22Rv1 (cell line): Measurements from ENCODE around the gene ANKDD1B.

Experiments used
- H3K27ac ChIP-seq: fragments of 450-650 bp; 2 replicates; pipeline ENCODE4 v1.5.1; 2017
- ZFX ChIP-seq: fragments of 450-650 bp; IDR thresholded peaks from 2 replicates; pipeline ENCODE4 v1.6.1; 2017; ENCODE audit warnings: antibody characterized with exemption, borderline replicate concordance
- TF ChIP-seq, protein P1 (sequence below): fragments of 450-650 bp; IDR thresholded peaks from 2 replicates; pipeline ENCODE4 v1.5.1; 2017; ENCODE audit warnings: mild to moderate bottlenecking

The ANKDD1B gene

DNA sequence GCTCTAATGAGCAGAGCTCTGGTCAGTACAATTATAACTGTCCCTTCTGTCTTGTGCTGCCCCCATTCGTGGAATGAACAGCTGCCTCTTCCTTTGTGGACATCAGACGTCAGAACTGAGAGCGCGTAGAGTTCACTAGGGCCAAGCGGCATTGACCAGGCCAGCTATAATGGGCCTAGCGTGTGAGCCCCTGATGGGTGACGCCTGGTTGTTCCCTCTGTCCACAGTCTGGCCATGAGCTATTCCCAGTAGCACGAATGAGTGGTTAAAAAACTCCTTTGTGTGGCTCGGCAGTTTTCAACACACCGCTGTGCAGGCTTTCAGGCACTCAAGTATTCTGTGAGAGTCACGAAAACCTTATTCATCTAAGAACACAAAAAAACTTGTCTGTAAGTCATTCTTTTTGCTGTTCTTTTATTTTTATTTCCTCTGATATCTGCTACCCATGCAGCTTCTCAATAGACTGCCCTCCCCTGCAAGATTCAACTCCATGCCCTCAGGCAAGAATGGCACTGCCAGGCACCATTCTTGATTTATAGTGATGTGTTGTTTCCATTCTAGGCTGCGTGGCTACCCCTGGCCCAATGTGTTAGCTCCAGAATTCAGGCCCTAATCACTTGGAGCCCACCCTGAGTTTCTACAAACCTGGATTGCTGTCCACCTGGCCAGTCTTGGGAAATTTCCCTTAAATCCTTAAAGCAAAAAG is 52.5 kb downstream of the ANKDD1B start:
- H3K27ac ChIP-seq, result no peak overlapping the region
- no peak for TF ChIP-seq ZFX
- TF ChIP-seq, protein P1, sequence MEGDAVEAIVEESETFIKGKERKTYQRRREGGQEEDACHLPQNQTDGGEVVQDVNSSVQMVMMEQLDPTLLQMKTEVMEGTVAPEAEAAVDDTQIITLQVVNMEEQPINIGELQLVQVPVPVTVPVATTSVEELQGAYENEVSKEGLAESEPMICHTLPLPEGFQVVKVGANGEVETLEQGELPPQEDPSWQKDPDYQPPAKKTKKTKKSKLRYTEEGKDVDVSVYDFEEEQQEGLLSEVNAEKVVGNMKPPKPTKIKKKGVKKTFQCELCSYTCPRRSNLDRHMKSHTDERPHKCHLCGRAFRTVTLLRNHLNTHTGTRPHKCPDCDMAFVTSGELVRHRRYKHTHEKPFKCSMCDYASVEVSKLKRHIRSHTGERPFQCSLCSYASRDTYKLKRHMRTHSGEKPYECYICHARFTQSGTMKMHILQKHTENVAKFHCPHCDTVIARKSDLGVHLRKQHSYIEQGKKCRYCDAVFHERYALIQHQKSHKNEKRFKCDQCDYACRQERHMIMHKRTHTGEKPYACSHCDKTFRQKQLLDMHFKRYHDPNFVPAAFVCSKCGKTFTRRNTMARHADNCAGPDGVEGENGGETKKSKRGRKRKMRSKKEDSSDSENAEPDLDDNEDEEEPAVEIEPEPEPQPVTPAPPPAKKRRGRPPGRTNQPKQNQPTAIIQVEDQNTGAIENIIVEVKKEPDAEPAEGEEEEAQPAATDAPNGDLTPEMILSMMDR, result no peak

DNA sequence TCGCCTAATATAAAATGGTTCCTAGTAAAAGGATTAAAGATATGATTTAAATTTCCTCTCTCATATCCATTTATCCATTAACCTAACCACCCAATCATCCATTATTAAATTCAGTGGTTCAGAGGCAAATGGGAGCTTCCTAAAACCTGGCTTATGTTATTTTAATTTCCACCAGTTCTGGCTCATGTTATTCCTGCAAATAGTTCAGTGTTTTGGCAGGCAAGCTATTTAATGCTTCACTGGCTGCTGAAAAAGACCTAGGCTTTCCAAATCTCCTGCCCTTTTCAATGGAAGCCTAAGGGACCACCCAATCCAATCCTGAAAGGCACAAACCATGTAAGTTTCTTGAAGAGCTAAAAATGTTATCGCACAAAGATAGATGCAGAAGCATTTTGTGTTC is 53.7 kb downstream of the ANKDD1B start:
- H3K27ac ChIP-seq, result no peak overlapping the region
- TF ChIP-seq, protein P1, result no peak
- TF ChIP-seq ZFX, result no peak

DNA sequence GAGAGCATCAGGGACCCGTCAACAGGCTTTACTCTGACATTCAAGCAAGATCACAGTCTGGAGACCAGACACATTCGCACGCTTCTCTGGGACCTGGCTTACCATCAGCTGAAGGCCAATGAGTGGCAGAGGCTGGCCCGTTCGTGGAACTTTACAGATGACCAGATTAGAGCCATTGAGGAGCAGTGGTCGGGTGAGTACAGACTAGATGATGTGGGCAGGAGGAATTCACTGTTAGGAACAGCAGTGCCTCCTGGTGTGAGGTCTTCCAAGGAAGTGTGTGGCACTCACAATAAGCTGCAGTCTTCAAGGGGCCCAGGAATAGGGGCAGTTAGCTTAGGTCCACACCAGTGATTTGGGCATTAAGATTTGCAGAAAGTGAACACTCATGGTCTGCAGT is 55.5 kb downstream of the ANKDD1B start:
- TF ChIP-seq, protein P1, result no peak
- TF ChIP-seq ZFX, result no peak
- H3K27ac ChIP-seq, result no peak overlapping the region

DNA sequence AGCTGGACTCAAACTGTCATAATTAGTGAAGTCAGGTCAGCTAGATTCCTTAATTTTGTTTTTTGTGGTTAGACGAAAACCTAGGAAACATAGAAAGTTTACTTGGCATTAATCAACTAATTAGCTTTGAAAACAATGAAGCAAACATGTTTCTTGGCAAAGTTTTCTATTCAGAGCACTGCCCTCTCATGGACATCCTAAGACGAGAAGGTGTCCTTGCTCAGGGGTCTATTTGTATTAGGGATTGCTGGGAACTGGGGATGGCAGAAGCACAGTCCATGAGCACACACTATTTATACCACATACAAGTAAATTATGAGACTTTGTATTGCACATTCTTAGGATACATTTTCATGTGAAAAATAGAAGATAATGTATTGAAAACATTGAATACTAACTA is 56.3 kb downstream of the ANKDD1B start:
- TF ChIP-seq, protein P1, result peak; percentile 25
- TF ChIP-seq ZFX, result no peak
- H3K27ac ChIP-seq, result no peak overlapping the region

DNA sequence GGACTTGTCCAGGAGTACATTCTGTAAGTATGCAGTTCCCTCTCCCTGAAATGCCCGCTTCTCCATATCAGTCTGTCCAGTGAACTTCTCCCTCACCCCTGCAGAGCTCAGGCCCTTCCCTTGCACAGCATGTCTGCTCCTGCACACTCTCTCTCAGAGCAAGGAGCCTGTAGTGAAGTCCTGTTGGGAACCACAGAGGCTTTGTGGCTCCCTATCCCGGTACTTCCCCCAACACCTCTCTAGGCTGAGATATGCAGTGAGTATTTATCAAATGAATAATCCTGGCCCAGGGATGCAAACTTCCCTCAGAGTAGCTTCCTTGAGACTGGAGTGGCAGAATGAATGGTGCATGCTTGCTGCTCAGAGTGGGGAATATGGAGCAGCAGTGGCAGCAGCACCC is 57.2 kb downstream of the ANKDD1B start:
- H3K27ac ChIP-seq, result no peak overlapping the region
- TF ChIP-seq, protein P1, result no peak
- TF ChIP-seq ZFX, result no peak

DNA sequence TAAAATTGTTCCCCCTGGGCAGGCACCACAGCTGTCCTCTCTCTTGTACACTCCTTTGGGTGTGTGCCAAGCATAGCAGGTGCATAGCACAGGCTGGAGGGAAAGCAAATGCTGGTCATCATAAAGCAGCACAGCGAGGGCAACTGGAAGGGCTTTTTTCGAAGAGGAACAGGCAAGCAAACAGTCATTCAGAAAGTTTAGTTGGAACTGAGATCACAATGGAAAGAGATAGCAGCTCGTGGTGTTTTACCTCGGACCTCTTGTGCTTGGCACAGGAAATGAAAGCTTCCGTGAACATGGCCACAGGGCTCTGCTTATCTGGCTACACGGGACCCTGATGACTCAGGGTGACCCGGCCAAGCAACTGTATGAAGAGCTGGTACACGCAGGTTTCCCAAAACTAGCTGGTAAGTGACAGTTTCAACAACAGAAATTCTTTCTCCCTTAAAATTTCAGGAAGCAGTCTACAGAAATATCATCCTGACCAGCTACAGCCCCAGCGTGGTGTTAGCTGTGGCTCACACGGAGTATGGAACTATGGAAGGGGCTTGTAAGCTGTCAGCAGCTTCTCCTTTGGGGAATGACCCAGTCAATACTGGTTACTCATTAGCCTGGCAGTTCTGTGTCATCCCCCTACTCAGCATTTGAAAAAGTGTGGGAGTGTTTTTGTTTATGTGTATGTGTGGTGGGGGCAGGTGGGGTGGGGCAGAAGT is 57.9 kb downstream of the ANKDD1B start:
- no peak overlapping the region for H3K27ac ChIP-seq
- TF ChIP-seq, protein P1, result no peak
- no peak for TF ChIP-seq ZFX

DNA sequence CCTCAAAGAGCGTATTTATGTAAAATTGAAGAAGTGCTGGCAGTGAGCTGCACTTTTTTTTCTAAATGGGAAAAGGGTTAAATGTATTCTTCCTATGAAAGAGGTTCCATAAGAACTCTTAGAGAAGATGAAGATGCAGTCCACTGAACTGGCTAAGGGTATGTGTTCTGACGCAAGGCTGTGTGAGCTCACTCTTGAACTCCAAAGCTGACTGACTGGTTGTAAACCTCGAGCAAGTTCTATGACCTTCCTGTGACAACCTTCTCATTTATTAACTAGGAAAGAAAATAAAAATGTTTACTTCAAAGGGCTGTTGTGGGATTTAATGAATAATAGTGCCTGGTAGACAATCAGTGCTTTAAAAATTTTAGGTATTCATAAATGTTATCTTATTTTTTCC is 59.3 kb downstream of the ANKDD1B start:
- TF ChIP-seq ZFX, result no peak
- TF ChIP-seq, protein P1, result no peak
- no peak overlapping the region for H3K27ac ChIP-seq
